WI38 (cell line): Measurements from ENCODE around the gene KDM5C.
"Not testable (repeated sequence)": the region's sequence is repeated elsewhere in the genome, so short reads cannot be mapped to it uniquely, and the experiment has no call there.

ENCODE experiments used
- H3K4me3 ChIP-seq: 2 replicates; pipeline ENCODE4 v1.5.1; 2011; ENCODE audit warnings: low read depth, mild to moderate bottlenecking, control low read depth, low read length
- CTCF ChIP-seq: IDR thresholded peaks from 2 replicates; pipeline ENCODE4 v1.5.1; 2012; ENCODE audit warnings: low read depth, mild to moderate bottlenecking, control low read depth, low read length

Gene KDM5C

GRCh38 chrX:53166103-53166502 is 58.9 kb downstream of the KDM5C start:
- no peak for TF ChIP-seq CTCF
- no peak overlapping the region for H3K4me3 ChIP-seq

GRCh38 chrX:53164566-53164965 is 60.4 kb downstream of the KDM5C start:
- not testable (repeated sequence) for H3K4me3 ChIP-seq

DNA sequence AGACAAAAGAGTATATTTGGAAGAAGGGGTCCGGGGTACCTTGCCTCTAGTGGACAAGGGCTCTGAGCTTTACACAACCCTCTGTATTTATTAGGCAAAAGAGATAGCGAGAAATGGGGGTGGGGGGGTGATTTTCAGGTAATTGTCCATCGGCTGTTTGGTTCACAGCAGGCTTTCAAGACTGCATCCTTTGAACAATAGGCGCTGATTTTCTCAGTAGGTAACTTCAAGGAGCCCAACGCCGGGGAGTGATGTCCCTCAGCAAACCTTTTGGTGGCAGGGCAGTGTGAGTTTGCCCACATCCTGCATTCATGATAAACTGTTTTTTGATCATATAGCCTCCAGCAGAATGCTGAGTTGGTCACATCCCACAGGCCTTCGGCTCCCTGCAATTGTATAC is 61.6 kb downstream of the KDM5C start:
- no peak for TF ChIP-seq CTCF

DNA sequence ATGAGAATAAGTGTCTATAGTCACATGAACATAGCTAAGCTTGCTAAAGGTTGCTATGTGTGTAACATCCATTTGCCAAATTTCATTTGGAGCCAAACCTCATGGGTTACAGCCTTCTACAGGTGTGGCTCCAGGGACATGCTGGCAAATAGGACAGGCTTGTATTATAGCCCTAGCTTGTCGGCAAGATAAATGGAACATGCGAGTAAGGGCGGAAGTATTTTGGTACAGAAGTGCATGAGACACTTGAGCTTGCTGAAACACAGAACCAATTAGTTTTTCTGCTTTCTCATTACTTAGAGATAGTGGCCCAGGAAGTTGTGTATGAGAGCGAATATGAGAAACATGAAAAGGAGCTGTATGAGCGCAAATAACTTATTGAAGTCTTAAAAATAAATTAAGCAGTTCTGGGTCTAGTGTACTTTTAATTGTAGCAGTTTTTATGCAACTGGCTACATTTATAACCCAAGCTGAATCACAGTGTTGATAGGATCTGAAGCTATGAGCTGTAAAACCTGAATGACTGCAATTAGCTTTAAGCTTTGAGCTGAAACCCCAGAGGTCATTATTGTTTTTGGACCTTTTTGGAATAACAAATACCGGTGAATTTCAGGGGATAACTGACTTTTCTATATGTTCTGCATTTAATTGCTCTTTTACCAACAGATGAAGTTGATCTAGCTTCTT is 64.6 kb downstream of the KDM5C start:
- no peak for TF ChIP-seq CTCF
- H3K4me3 ChIP-seq = no peak overlapping the region

More for the DNA sequence above, 61.6 kb downstream of the KDM5C start:
- no peak overlapping the region for H3K4me3 ChIP-seq

GRCh38 chrX:53159184-53159583 is 65.8 kb downstream of the KDM5C start:
- no peak overlapping the region for H3K4me3 ChIP-seq
- TF ChIP-seq CTCF = no peak

DNA sequence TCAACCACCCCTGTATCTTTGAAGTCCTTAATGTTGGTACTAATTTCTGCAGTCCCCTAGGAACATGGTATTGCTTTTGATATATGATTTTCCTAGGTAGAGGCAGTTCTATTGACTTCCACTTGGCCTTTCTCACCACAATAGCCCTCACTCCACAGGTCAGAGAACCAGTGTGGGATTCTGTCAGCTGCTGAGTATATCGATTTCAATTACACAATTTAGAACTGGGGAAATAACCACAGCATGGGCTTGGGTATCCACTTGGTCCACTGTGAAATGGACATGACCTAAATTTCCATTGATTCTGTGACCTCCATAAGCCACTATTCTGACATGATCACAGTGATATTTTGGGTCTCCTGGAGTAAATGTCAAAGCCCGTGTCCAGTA is 68.8 kb downstream of the KDM5C start:
- no peak overlapping the region for H3K4me3 ChIP-seq
- TF ChIP-seq CTCF = no peak

GRCh38 chrX:53155512-53156206 is 69.3 kb downstream of the KDM5C start:
- TF ChIP-seq CTCF = no peak
- H3K4me3 ChIP-seq = no peak overlapping the region
